ENCODE results near the gene PNLIPRP2.

The PNLIPRP2 gene

DNA sequence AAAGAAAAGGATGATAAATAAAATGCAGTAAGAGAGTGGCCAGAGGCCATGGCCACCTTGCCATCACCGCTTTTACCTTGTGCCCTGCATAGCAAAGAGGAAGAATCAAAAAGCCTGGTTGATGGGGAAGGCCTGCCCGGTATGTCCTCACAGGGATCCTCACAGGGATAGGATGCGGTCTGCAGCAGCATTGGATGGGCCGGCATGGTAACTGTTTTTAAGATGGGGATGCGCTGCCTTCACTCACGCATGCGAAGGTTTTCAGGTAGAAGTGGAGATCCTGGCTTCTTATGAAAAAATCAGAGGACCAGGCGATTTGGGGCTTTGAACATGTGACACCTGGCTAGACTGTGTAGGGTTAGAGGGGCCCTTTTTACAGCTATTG is 12.5 kb downstream of the PNLIPRP2 start:
- no peaks in the 10 kb centered on the region for H3K36me3 ChIP-seq (ENCODE audit: control insufficient read depth, insufficient read depth, low read length, severe bottlenecking)
- no peak overlapping the region for H3K4me3 ChIP-seq (ENCODE audit: low read length)
- H3K9ac ChIP-seq (ENCODE audit: low read length) = no peak overlapping the region
- no peaks in the 10 kb centered on the region for H3K9me3 ChIP-seq (ENCODE audit: control insufficient read depth, low read length)
- peaks cover 22% of the 10 kb centered on the region for H3K27me3 ChIP-seq (replicated peaks; ENCODE audit: control insufficient read depth, insufficient read depth, low read length)
- DNase-seq (ENCODE audit: low read depth) = no peak
- H3K4me1 ChIP-seq (ENCODE audit: control insufficient read depth, insufficient read depth, low read length) = no peaks in the 10 kb centered on the region

DNA sequence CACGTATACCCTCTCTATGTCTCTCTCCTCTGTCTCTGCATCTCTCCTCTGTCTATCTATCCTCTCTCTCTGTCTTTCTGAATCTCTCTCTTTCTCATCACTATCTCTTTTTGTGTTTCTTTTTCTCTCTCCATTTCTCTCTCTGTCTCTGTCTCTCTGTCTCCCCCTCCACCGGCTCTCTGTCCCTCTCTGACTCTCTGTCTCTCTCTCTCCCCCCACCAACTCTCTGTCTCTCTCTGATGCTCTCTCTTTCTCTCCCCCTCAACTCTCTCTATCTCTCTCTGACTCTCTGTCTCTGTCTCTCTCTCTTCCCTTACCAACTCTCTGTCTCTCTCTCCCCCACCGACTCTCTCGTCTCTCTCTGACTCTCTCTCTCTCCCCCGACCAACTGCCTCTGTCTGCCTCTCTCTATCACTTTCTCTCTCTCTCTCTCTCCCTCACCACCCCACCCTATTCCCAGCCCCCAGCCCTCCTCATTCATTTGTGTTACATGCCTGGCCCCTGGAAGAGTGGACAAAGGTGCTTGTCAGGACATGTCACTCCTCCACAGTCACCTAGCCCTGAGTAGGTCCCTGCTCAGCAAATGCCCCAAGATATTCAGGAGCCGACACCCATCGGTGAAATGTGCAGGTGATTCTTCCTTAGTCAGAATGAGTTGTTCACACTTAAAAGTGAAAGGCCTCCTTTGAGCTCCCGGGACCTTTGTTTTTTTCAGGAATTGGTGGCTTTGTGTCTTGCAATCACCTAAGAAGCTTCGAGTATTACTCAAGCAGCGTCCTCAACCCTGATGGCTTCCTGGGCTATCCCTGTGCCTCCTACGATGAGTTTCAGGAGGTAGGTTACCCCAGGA is 13.6 kb downstream of the PNLIPRP2 start:
- H3K36me3 ChIP-seq (ENCODE audit: control insufficient read depth, insufficient read depth, low read length, severe bottlenecking) = no peaks in the 10 kb centered on the region
- no peak for DNase-seq (ENCODE audit: low read depth)
- no peaks in the 10 kb centered on the region for H3K9me3 ChIP-seq (ENCODE audit: control insufficient read depth, low read length)
- no peak overlapping the region for H3K9ac ChIP-seq (ENCODE audit: low read length)
- no peaks in the 10 kb centered on the region for H3K4me1 ChIP-seq (ENCODE audit: control insufficient read depth, insufficient read depth, low read length)
- peaks cover 18% of the 10 kb centered on the region for H3K27me3 ChIP-seq (replicated peaks; ENCODE audit: control insufficient read depth, insufficient read depth, low read length)
- no peak overlapping the region for H3K4me3 ChIP-seq (ENCODE audit: low read length)

DNA sequence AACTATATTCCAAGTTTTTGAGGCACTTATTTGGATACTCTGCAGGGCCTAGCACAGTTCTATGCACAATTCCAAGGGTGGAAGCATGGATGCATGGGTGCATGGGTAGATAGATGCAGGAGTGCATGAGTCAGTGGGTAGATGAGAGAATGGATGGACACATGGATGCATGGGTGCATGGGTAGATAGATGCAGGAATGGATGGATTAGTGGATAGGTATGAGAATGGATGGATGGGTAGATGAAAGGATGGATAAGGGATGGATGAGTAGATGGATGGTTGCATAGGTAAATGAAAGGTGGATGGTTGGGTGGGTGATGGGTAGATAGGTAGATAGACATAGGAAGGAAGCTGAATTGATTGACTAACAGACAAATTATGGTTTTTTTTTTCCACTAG is 15.6 kb downstream of the PNLIPRP2 start:
- H3K27me3 ChIP-seq (replicated peaks; ENCODE audit: control insufficient read depth, insufficient read depth, low read length) = peaks cover 4% of the 10 kb centered on the region
- peaks cover 4% of the 10 kb centered on the region for H3K9me3 ChIP-seq (ENCODE audit: control insufficient read depth, low read length)
- no peak for DNase-seq (ENCODE audit: low read depth)
- H3K4me1 ChIP-seq (ENCODE audit: control insufficient read depth, insufficient read depth, low read length) = no peaks in the 10 kb centered on the region
- no peaks in the 10 kb centered on the region for H3K36me3 ChIP-seq (ENCODE audit: control insufficient read depth, insufficient read depth, low read length, severe bottlenecking)
- H3K9ac ChIP-seq (ENCODE audit: low read length) = no peak overlapping the region
- H3K4me3 ChIP-seq (ENCODE audit: low read length) = no peak overlapping the region

DNA sequence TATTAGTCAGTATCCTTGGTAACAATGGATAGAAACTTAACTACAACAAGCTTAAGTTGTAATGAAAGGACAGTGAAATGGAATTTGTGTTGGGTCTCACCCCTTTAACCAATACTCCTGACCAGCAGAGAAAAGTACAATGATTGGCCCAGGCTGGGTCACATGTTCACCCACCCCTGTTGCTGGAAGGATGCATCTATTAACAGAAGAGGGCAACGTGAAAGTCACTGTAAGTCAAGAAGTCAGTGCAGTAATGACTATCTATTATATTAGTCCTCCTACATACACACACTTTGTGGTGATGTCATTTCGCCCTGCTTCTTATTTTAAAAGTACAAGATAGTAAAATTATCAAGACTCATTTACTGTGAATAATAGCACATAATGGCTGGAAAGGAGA is 16.2 kb downstream of the PNLIPRP2 start:
- H3K27me3 ChIP-seq (replicated peaks; ENCODE audit: control insufficient read depth, insufficient read depth, low read length) = peaks cover 4% of the 10 kb centered on the region
- DNase-seq (ENCODE audit: low read depth) = no peak
- no peak overlapping the region for H3K9ac ChIP-seq (ENCODE audit: low read length)
- no peak overlapping the region for H3K4me3 ChIP-seq (ENCODE audit: low read length)
- H3K9me3 ChIP-seq (ENCODE audit: control insufficient read depth, low read length) = peaks cover 4% of the 10 kb centered on the region
- H3K4me1 ChIP-seq (ENCODE audit: control insufficient read depth, insufficient read depth, low read length) = no peaks in the 10 kb centered on the region
- no peaks in the 10 kb centered on the region for H3K36me3 ChIP-seq (ENCODE audit: control insufficient read depth, insufficient read depth, low read length, severe bottlenecking)

DNA sequence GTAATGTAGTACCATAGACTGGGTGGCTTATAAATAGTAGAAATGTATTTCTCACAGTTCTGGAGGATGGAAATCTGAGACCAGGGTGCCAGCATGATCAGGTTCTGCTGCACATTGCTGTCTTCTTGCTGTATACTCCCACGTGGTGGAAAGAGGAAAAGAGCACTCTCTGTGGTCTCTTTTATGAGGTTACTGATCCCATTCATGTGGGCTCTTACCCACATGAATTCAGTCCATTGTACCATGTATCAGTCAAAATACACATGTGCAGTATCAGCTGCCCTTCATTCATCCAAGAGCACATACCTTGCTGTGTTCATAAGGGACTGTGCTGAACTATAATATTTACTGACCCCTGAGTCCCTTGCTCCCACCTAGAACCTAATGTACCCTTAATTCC is 17.1 kb downstream of the PNLIPRP2 start:
- H3K4me3 ChIP-seq (ENCODE audit: low read length) = no peak overlapping the region
- H3K4me1 ChIP-seq (ENCODE audit: control insufficient read depth, insufficient read depth, low read length) = no peaks in the 10 kb centered on the region
- DNase-seq (ENCODE audit: low read depth) = no peak
- H3K9ac ChIP-seq (ENCODE audit: low read length) = no peak overlapping the region
- H3K36me3 ChIP-seq (ENCODE audit: control insufficient read depth, insufficient read depth, low read length, severe bottlenecking) = no peaks in the 10 kb centered on the region
- H3K27me3 ChIP-seq (replicated peaks; ENCODE audit: control insufficient read depth, insufficient read depth, low read length) = peaks cover 4% of the 10 kb centered on the region
- peaks cover 4% of the 10 kb centered on the region for H3K9me3 ChIP-seq (ENCODE audit: control insufficient read depth, low read length)

DNA sequence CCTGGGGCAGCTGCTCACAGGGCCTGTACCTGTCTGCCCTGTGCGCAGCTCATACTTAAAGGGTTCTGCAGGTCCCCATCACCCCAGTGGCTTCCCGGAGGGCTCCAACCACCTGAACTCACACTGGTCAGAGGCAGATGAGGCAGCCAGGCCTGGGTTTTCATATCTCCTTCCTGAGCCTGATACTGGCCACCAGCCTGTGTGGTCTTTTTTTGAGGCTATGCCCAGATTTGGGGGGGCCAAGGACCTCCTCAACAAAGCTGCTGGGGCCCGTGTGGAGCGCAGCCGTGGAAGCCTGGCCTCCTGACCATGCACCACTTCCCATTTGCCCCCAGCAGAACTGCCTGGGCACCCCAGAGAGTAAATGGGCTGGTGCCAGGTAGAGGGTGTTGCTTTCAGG is 25.7 kb downstream of the PNLIPRP2 start:
- no peak for DNase-seq (ENCODE audit: low read depth)
- Histone ChIP-seq H3K9ac (ENCODE audit: low read length) (no peak overlapping the region), H3K27me3 (replicated peaks; ENCODE audit: control insufficient read depth, insufficient read depth, low read length) (peaks cover 11% of the 10 kb centered on the region), H3K9me3 (ENCODE audit: control insufficient read depth, low read length) (peaks cover 9% of the 10 kb centered on the region), H3K4me1 (ENCODE audit: control insufficient read depth, insufficient read depth, low read length) (no peaks in the 10 kb centered on the region), H3K4me3 (ENCODE audit: low read length) (no peak overlapping the region), H3K36me3 (ENCODE audit: control insufficient read depth, insufficient read depth, low read length, severe bottlenecking) (no peaks in the 10 kb centered on the region)

DNA sequence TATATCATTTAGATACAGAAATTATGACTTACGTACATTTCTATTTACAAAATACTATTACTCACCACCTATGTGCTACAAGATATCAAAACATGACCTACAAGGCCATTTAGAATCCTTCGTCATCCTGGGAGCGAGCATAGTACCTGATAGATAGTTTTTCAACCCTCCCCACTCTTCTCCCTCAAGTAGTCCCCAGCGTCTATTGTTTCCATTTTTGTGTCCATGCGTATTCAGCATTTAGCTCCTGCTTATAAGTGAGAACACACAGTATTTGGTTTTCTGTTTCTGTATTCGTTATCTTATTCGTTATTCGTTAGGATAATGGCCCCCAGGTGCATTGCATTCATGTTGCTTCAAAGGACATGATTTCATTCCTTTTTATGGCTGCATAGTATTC is 28.1 kb downstream of the PNLIPRP2 start:
- H3K4me3 ChIP-seq (ENCODE audit: low read length) = no peak overlapping the region

DNA sequence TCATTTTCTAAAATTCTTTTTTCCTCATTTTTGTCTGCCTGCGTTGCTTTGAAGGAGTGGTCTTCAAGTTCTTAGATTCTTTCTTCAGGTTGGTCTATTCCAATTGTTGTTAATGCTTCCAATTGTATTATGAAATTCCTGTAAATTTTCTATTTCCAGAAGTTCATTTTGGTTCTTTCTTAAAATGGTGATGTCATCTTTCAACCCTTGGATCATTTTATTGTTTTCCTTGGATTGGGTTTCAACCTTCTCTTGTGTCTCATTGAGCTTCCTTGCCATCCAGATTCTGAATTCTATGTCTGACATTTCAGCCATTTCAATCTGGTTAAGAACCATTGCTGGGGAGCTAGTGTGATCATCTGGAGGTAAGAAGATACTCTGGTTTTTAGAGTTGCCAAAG is 33.1 kb downstream of the PNLIPRP2 start:
- peaks cover 22% of the 10 kb centered on the region for H3K27me3 ChIP-seq (replicated peaks; ENCODE audit: control insufficient read depth, insufficient read depth, low read length)
- no peak for DNase-seq (ENCODE audit: low read depth)
- H3K4me1 ChIP-seq (ENCODE audit: control insufficient read depth, insufficient read depth, low read length) = peaks cover 3% of the 10 kb centered on the region
- no peaks in the 10 kb centered on the region for H3K36me3 ChIP-seq (ENCODE audit: control insufficient read depth, insufficient read depth, low read length, severe bottlenecking)
- H3K9me3 ChIP-seq (ENCODE audit: control insufficient read depth, low read length) = peaks cover 9% of the 10 kb centered on the region
- H3K4me3 ChIP-seq (ENCODE audit: low read length) = no peak overlapping the region
- H3K9ac ChIP-seq (ENCODE audit: low read length) = no peak overlapping the region

More for the DNA sequence above, 28.1 kb downstream of the PNLIPRP2 start:
- Histone ChIP-seq H3K4me1 (ENCODE audit: control insufficient read depth, insufficient read depth, low read length) (peaks cover 2% of the 10 kb centered on the region), H3K27me3 (replicated peaks; ENCODE audit: control insufficient read depth, insufficient read depth, low read length) (peaks cover 11% of the 10 kb centered on the region), H3K36me3 (ENCODE audit: control insufficient read depth, insufficient read depth, low read length, severe bottlenecking) (no peaks in the 10 kb centered on the region), H3K9me3 (ENCODE audit: control insufficient read depth, low read length) (peaks cover 9% of the 10 kb centered on the region), H3K9ac (ENCODE audit: low read length) (no peak overlapping the region)
- DNase-seq (ENCODE audit: low read depth) = no peak

DNA sequence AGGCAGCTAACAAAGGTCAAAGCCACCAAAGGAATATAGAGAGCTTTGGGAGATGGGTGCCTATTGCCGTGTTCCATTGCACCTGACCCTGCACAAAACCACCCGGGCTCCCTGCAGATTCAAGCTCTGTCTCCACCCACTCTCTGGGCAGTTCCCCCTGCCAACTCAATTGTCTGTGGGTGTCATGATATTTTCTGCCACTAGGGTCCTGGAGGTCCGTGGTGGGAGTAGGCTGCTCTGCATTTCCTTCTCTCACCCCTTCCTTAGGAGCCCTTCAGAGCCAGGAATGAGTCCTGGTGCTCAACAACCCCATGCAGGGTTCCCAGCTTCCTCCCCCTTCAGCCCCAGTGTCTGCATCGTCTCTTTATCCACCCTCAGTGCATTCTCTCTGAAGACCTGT is 34.1 kb downstream of the PNLIPRP2 start:
- Histone ChIP-seq H3K4me3 (ENCODE audit: low read length) (no peak overlapping the region), H3K36me3 (ENCODE audit: control insufficient read depth, insufficient read depth, low read length, severe bottlenecking) (no peaks in the 10 kb centered on the region), H3K9ac (ENCODE audit: low read length) (no peak overlapping the region), H3K27me3 (replicated peaks; ENCODE audit: control insufficient read depth, insufficient read depth, low read length) (peaks cover 22% of the 10 kb centered on the region), H3K4me1 (ENCODE audit: control insufficient read depth, insufficient read depth, low read length) (peaks cover 3% of the 10 kb centered on the region), H3K9me3 (ENCODE audit: control insufficient read depth, low read length) (peaks cover 9% of the 10 kb centered on the region)
- DNase-seq (ENCODE audit: low read depth) = no peak

DNA sequence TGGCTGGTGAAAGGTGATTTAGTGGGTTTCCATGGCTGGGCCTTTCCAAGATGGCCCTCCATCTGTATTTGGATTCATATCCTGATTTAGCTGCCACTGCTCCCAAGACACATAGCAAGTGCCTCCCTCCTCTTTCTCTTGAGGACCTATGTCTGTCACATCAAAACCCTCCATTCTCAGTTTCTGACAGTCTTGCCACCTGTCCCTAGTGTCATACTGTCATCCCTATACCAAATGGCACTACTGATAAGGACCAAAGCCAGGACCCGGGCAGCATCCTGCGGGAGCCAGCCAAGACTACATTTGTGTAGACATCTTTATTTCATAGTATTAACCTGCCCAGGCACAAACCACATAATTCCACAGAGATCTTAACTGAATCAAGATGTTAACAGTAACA is 34.8 kb downstream of the PNLIPRP2 start:
- Histone ChIP-seq H3K9ac (ENCODE audit: low read length) (no peak overlapping the region), H3K9me3 (ENCODE audit: control insufficient read depth, low read length) (peaks cover 2% of the 10 kb centered on the region), H3K36me3 (ENCODE audit: control insufficient read depth, insufficient read depth, low read length, severe bottlenecking) (no peaks in the 10 kb centered on the region), H3K4me3 (ENCODE audit: low read length) (no peak overlapping the region), H3K27me3 (replicated peaks; ENCODE audit: control insufficient read depth, insufficient read depth, low read length) (peaks cover 22% of the 10 kb centered on the region), H3K4me1 (ENCODE audit: control insufficient read depth, insufficient read depth, low read length) (peaks cover 3% of the 10 kb centered on the region)
- DNase-seq (ENCODE audit: low read depth) = no peak

DNA sequence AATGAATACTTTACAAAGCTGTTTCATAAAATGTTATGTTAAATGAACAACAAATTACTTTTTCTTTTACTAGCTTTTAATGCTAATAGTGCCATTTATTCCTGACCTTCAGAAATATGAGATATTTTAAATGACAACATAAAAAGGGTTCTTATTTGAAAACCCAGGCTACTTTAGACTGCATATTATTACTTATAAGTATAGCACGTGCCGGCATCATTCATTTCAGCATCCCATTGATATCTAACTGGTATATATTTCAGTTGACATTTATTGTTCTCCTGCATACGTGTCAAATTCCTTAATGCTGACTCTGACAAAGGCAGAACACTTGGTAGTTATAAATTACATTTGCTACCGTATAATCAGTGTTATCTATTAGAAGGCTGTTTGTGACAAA is 35.3 kb downstream of the PNLIPRP2 start:
- Histone ChIP-seq H3K4me1 (ENCODE audit: control insufficient read depth, insufficient read depth, low read length) (peaks cover 3% of the 10 kb centered on the region), H3K9me3 (ENCODE audit: control insufficient read depth, low read length) (no peaks in the 10 kb centered on the region), H3K4me3 (ENCODE audit: low read length) (no peak overlapping the region), H3K9ac (ENCODE audit: low read length) (no peak overlapping the region), H3K27me3 (replicated peaks; ENCODE audit: control insufficient read depth, insufficient read depth, low read length) (peaks cover 22% of the 10 kb centered on the region), H3K36me3 (ENCODE audit: control insufficient read depth, insufficient read depth, low read length, severe bottlenecking) (no peaks in the 10 kb centered on the region)
- no peak for DNase-seq (ENCODE audit: low read depth)

Data from adipocyte (in vitro differentiated cells).